ENCODE results near the gene CAMK2N1.

CAMK2N1 gene

GRCh38 chr1:20485527-20486456, at the start of gene CAMK2N1:
CAMK2N1 (minus strand) TSS chr1:20486210; CDS start chr1:20485379, 831 bp downstream.
- DNase-seq: peak; percentile 45 to 82 (median 78)

- DNase-seq: no peak
These were observed 48.8 kb upstream of the CAMK2N1 start for GRCh38 chr1:20534659-20535417.

- no peak for DNase-seq
These were observed 47.6 kb upstream of the CAMK2N1 start for GRCh38 chr1:20533635-20534034.

GRCh38 chr1:20530901-20531300, 44.9 kb upstream of the CAMK2N1 start:
- DNase-seq: peak in 2 of 3 experiments; percentile 32 to 74

GRCh38 chr1:20530306-20530705, 44.3 kb upstream of the CAMK2N1 start:
- DNase-seq: peak in 2 of 3 experiments; percentile 43 to 74

GRCh38 chr1:20528221-20528620, 42.2 kb upstream of the CAMK2N1 start:
- DNase-seq: no peak

GRCh38 chr1:20526267-20526666, 40.3 kb upstream of the CAMK2N1 start:
- DNase-seq: no peak

- peak; percentile 66 to 88 (median 76) for DNase-seq
These were observed 36.2 kb upstream of the CAMK2N1 start for GRCh38 chr1:20521960-20522861.

- DNase-seq: peak in 1 of 3 experiments; percentile 4
These were observed 33.7 kb upstream of the CAMK2N1 start for GRCh38 chr1:20519609-20520262.

GRCh38 chr1:20511518-20512428, 25.8 kb upstream of the CAMK2N1 start:
- peak in 2 of 3 experiments; percentile 6 to 8 for DNase-seq

GRCh38 chr1:20508411-20508771, 22.4 kb upstream of the CAMK2N1 start:
- DNase-seq: no peak

GRCh38 chr1:20507564-20508410, 21.8 kb upstream of the CAMK2N1 start, which contains the start of gene MUL1:
MUL1 (minus strand) TSS chr1:20508151; CDS start chr1:20508024, 127 bp downstream.
- peak; percentile 88 to 94 (median 90) for DNase-seq

GRCh38 chr1:20507248-20507563, 21.2 kb upstream of the CAMK2N1 start:
- no peak for DNase-seq

GRCh38 chr1:20505488-20505887, 19.5 kb upstream of the CAMK2N1 start:
- DNase-seq: no peak

GRCh38 chr1:20500716-20501115, 14.7 kb upstream of the CAMK2N1 start:
- DNase-seq: no peak

GRCh38 chr1:20499718-20500117, 13.7 kb upstream of the CAMK2N1 start:
- DNase-seq: no peak

- no peak for DNase-seq
These were observed 13.1 kb upstream of the CAMK2N1 start for GRCh38 chr1:20499105-20499504.

- DNase-seq: no peak
These were observed 12.1 kb upstream of the CAMK2N1 start for GRCh38 chr1:20498116-20498515.

- DNase-seq: no peak
These were observed 11.5 kb upstream of the CAMK2N1 start for GRCh38 chr1:20497506-20497905.
